Measurements from ENCODE around the gene ARHGAP25.

The ARHGAP25 gene

GRCh38 chr2:68860111-68860510 is 125.5 kb downstream of the ARHGAP25 start:
- no peak for DNase-seq (ENCODE audit: low read depth, low spot score)

- DNase-seq (ENCODE audit: low read depth, low spot score): no peak
Observed at GRCh38 chr2:68861330-68861729, 126.7 kb downstream of the ARHGAP25 start.

- DNase-seq (ENCODE audit: low read depth, low spot score): no peak
Observed at GRCh38 chr2:68862889-68863288, 128.3 kb downstream of the ARHGAP25 start.

- DNase-seq (ENCODE audit: low read depth, low spot score): no peak
Observed at GRCh38 chr2:68863996-68864395, 129.4 kb downstream of the ARHGAP25 start.

GRCh38 chr2:68865108-68865507 is 130.5 kb downstream of the ARHGAP25 start:
- DNase-seq (ENCODE audit: low read depth, low spot score): no peak

GRCh38 chr2:68870215-68870614 is 135.6 kb downstream of the ARHGAP25 start:
- no peak for DNase-seq (ENCODE audit: low read depth, low spot score)

GRCh38 chr2:68871159-68871764 is 136.7 kb downstream of the ARHGAP25 start, which contains the start of gene BMP10:
BMP10 (minus strand) TSS chr2:68871397; CDS start chr2:68871358, 39 bp downstream.
- no peak for DNase-seq (ENCODE audit: low read depth, low spot score)

Measured in activated naive CD8-positive, alpha-beta T cell treated with anti-CD3 and anti-CD28 coated beads, Interleukin-2, amount 50 U/mL, for 16 hours (primary cell).